ENCODE measurements around the gene PSME3. TPM values are rescaled to one million over a fixed set of nuclear protein-coding genes. Genes with fewer than 3 reads are reported as not detected.

PSME3 gene
- total RNA-seq, 1 experiment from 2014 or later, result 107 TPM

- no peak overlapping the region for H3K27ac ChIP-seq (ENCODE audit: low read length)
- ChIA-PET POLR2A (ENCODE audit: unreplicated experiment) (no interaction called here), CTCF (no interaction called here)
- H4K20me1 ChIP-seq (ENCODE audit: low read length), result no peaks in the 10 kb centered on the region
- H3K4me2 ChIP-seq (ENCODE audit: low read length), result no peak overlapping the region
- H3K36me3 ChIP-seq (ENCODE audit: low read depth, low read length), result no peaks in the 10 kb centered on the region
- BruUV-seq (replicated peaks), result no TSS peak
- no peaks in the 10 kb centered on the region for H3K9me2 ChIP-seq (replicated peaks; ENCODE audit: low read length)
- no peak overlapping the region for H2AFZ ChIP-seq (ENCODE audit: low read length)
- intact Hi-C loops (cut with micrococcal nuclease), result no loop called here
- H3K9me3 ChIP-seq (ENCODE audit: low read length), result no peaks in the 10 kb centered on the region
- no peak for DNase-seq
- no peaks in the 10 kb centered on the region for H3K4me1 ChIP-seq (ENCODE audit: insufficient read depth, low read length)
- no peak overlapping the region for H3K4me3 ChIP-seq (ENCODE audit: low read length)
- no peaks in the 10 kb centered on the region for H3K27me3 ChIP-seq (ENCODE audit: low read length)
- no peak for ATAC-seq
- no peak overlapping the region for H3K9ac ChIP-seq (ENCODE audit: low read length)
- TF ChIP-seq EZH2 (IDR thresholded peaks at IDR 0.05; ENCODE audit: low read length, unreplicated experiment) (no peak), EZH2phosphoT487 (IDR thresholded peaks at IDR 0.05; ENCODE audit: borderline replicate concordance, low read length) (no peak)
- TF ChIP-seq, protein P1, sequence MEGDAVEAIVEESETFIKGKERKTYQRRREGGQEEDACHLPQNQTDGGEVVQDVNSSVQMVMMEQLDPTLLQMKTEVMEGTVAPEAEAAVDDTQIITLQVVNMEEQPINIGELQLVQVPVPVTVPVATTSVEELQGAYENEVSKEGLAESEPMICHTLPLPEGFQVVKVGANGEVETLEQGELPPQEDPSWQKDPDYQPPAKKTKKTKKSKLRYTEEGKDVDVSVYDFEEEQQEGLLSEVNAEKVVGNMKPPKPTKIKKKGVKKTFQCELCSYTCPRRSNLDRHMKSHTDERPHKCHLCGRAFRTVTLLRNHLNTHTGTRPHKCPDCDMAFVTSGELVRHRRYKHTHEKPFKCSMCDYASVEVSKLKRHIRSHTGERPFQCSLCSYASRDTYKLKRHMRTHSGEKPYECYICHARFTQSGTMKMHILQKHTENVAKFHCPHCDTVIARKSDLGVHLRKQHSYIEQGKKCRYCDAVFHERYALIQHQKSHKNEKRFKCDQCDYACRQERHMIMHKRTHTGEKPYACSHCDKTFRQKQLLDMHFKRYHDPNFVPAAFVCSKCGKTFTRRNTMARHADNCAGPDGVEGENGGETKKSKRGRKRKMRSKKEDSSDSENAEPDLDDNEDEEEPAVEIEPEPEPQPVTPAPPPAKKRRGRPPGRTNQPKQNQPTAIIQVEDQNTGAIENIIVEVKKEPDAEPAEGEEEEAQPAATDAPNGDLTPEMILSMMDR (conservative IDR thresholded peaks at IDR 0.05; ENCODE audit: low read depth, low read length), result no peak
- no peaks in the 10 kb centered on the region for H3K79me2 ChIP-seq (ENCODE audit: low read length)
- H3F3A ChIP-seq (ENCODE audit: low read length, unreplicated experiment), result no peaks in the 10 kb centered on the region
Measured at GRCh38 chr17:42877037-42877436, 43.8 kb downstream of the PSME3 start.

GRCh38 chr17:42878123-42878880, 45.1 kb downstream of the PSME3 start:
- H3F3A ChIP-seq (ENCODE audit: low read length, unreplicated experiment), result no peaks in the 10 kb centered on the region
- no peak overlapping the region for H3K4me3 ChIP-seq (ENCODE audit: low read length)
- no peak overlapping the region for H3K4me2 ChIP-seq (ENCODE audit: low read length)
- no peaks in the 10 kb centered on the region for H4K20me1 ChIP-seq (ENCODE audit: low read length)
- no peaks in the 10 kb centered on the region for H3K4me1 ChIP-seq (ENCODE audit: insufficient read depth, low read length)
- intact Hi-C loops (cut with micrococcal nuclease), result no loop called here
- ChIA-PET POLR2A (ENCODE audit: unreplicated experiment) (no interaction called here), CTCF (interaction anchor here (0.7 kb wide), 1 partner anchor 51 kb away, joined by 5 read pairs; no protein-coding TSS in a partner anchor)
- no peaks in the 10 kb centered on the region for H3K79me2 ChIP-seq (ENCODE audit: low read length)
- H3K9me2 ChIP-seq (replicated peaks; ENCODE audit: low read length), result no peaks in the 10 kb centered on the region
- TF ChIP-seq EZH2phosphoT487 (IDR thresholded peaks at IDR 0.05; ENCODE audit: borderline replicate concordance, low read length) (no peak), EZH2 (IDR thresholded peaks at IDR 0.05; ENCODE audit: low read length, unreplicated experiment) (no peak)
- TF ChIP-seq, protein P1 (conservative IDR thresholded peaks at IDR 0.05; ENCODE audit: low read depth, low read length), result 0 out of 2 replicates have a peak, but pooled peaks have one; percentile 18
- H3K27ac ChIP-seq (ENCODE audit: low read length), result no peak overlapping the region
- no peaks in the 10 kb centered on the region for H3K9me3 ChIP-seq (ENCODE audit: low read length)
- BruUV-seq (replicated peaks), result no TSS peak
- no peak overlapping the region for H3K9ac ChIP-seq (ENCODE audit: low read length)
- H3K36me3 ChIP-seq (ENCODE audit: low read depth, low read length), result no peaks in the 10 kb centered on the region
- H3K27me3 ChIP-seq (ENCODE audit: low read length), result no peaks in the 10 kb centered on the region
- DNase-seq, result no peak
- H2AFZ ChIP-seq (ENCODE audit: low read length), result no peak overlapping the region
- ATAC-seq, result no peak

DNA sequence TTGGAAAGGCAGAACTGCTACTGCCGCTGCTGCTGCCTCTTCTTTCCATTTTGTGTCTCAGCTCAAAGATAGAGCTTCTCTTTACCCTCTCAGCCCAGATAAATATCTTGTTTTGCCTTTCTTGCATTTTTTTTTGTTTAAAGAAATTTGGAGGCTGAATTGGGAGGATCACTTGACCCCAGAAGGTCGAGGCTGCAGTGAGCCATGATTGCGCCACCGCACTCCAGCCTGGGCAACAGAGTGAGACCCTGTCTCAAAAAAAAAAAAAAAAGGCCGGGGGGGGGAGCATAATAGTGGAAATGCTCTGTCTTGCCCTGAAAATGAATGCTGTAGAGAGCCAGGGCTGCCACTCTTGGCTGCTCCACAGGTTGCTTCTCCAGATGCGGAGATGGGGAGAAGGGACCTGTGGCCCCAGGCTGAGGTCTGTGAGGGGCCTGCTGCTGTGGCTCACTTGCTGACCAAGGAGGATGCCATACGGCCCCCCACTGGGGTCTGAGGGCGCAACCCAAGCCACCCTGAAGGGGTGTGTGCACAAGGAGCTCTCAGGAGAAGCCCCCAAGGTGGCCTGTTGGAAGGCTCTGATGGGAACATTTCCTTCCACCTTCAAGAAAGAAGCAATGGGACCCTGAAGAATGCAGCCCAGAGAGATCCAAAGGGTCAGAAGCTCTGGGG, 45.9 kb downstream of the PSME3 start:
- BruUV-seq (replicated peaks), result no TSS peak
- DNase-seq (no peak), ATAC-seq (no peak)
- Histone ChIP-seq H3K9ac (ENCODE audit: low read length) (no peak overlapping the region), H3K4me3 (ENCODE audit: low read length) (no peak overlapping the region), H3K27me3 (ENCODE audit: low read length) (no peaks in the 10 kb centered on the region), H3K9me3 (ENCODE audit: low read length) (no peaks in the 10 kb centered on the region), H3K79me2 (ENCODE audit: low read length) (no peaks in the 10 kb centered on the region), H3K4me2 (ENCODE audit: low read length) (no peak overlapping the region), H3K27ac (ENCODE audit: low read length) (no peak overlapping the region), H3K9me2 (replicated peaks; ENCODE audit: low read length) (no peaks in the 10 kb centered on the region), H4K20me1 (ENCODE audit: low read length) (no peaks in the 10 kb centered on the region), H3K36me3 (ENCODE audit: low read depth, low read length) (no peaks in the 10 kb centered on the region), H3F3A (ENCODE audit: low read length, unreplicated experiment) (no peaks in the 10 kb centered on the region), H2AFZ (ENCODE audit: low read length) (no peak overlapping the region), H3K4me1 (ENCODE audit: insufficient read depth, low read length) (no peaks in the 10 kb centered on the region)
- ChIA-PET CTCF (interaction anchor here (0.7 kb wide), 1 partner anchor 50 kb away, joined by 5 read pairs; no protein-coding TSS in a partner anchor), POLR2A (ENCODE audit: unreplicated experiment) (no interaction called here)
- TF ChIP-seq EZH2 (IDR thresholded peaks at IDR 0.05; ENCODE audit: low read length, unreplicated experiment) (no peak), EZH2phosphoT487 (IDR thresholded peaks at IDR 0.05; ENCODE audit: borderline replicate concordance, low read length) (no peak)
- TF ChIP-seq, protein P1 (conservative IDR thresholded peaks at IDR 0.05; ENCODE audit: low read depth, low read length), result no peak
- intact Hi-C loops (cut with micrococcal nuclease), result no loop called here
